ENCODE measurements around the gene ASGR2. TPM values are rescaled to one million over a fixed set of nuclear protein-coding genes. Genes with fewer than 3 reads are reported as not detected.
"Not testable (repeated sequence)": the region's sequence is repeated elsewhere in the genome, so short reads cannot be mapped to it uniquely, and the experiment has no call there.

ASGR2 gene
- total RNA-seq (2021) (0.13 to 0.30 TPM (median 0.14 TPM) in 3 replicates), Bru-seq, nascent RNA (not detected)
- long read RNA-seq, experiment 1 = 0 reads
- long read RNA-seq, experiment 2 = 0 reads
- long read RNA-seq, experiment 3 = 0 reads

DNA sequence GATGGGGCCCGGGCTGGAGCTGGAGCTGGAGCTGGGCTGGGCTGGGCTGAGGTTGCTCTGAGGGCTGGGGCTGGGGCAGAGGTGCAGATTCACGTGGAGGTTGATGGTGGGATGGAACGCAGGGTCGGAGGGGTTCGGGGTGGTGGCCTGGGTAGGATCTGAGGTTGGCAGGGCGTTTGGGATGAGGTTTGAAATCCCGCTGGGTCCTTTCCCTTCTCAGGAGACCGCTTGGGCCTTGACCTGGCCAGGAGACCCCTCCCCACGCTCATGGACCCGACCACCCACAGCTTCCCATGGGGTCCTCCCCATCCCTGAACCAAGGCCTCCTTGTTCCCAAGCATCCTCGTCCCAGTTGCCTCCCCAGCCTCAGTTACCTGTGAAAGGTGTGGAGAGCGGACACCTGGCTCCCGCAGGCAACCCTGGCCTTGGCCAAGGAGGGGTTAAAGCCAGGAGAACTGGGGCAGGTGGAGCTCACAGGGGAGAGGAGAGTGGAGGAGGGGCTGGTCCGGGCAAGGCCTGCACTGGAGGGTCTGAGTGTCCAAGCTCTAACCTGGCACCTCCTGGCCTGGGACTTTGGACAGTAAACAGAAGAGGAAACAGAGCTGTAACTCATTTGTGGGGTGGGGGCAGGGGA, at the start of gene ASGR2:
TSS of gene ASGR2 (minus strand) at position 582 of the 634 bp plus-strand sequence. CDS start 582 bp downstream, outside the sequence.
- peaks cover 28% of the 10 kb centered on the region for H3K4me1 Mint-ChIP-seq
- ChIA-PET POLR2A (interaction anchor here (0.5 kb wide), 1 partner anchor 16 kb away, joined by 3 read pairs; no protein-coding TSS in a partner anchor), CTCF (interaction anchor here (0.5 to 2.2 kb wide), 7 partner anchors 11 to 235 kb away, joined by 3 to 15 read pairs (median 3); no protein-coding TSS in a partner anchor)
- H3K27me3 Mint-ChIP-seq (ENCODE audit: low read depth) = peaks cover 3% of the 10 kb centered on the region
- no peak within 1 kb of the TSS for H3K4me3 Mint-ChIP-seq
- DNase-seq (ENCODE audit: low spot score) (no peak), ATAC-seq (peak; percentile 25; the same call in 1 of the 2 replicates)
- no peak for TF ChIP-seq NFYB (CRISPR knock-in tag; conservative IDR thresholded peaks at IDR 0.05; ENCODE audit: low read depth)
- no peak for TF ChIP-seq NR3C1 (CRISPR knock-in tag; conservative IDR thresholded peaks at IDR 0.05; ENCODE audit: low read depth)
- TF ChIP-seq, protein P1, sequence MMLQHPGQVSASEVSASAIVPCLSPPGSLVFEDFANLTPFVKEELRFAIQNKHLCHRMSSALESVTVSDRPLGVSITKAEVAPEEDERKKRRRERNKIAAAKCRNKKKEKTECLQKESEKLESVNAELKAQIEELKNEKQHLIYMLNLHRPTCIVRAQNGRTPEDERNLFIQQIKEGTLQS (CRISPR knock-in tag; conservative IDR thresholded peaks at IDR 0.05) = no peak
- peaks cover 5% of the 10 kb centered on the region for H3K9me3 Mint-ChIP-seq
- H3K27ac Mint-ChIP-seq = 0 out of 2 replicates have a peak within 1 kb of the TSS, but pooled peaks have one; percentile 30
- no peaks in the 10 kb centered on the region for H3K36me3 Mint-ChIP-seq

- H3K27ac Mint-ChIP-seq; H3K9me3 Mint-ChIP-seq; H3K36me3 Mint-ChIP-seq; ATAC-seq; DNase-seq (ENCODE audit: low spot score); POLR2A ChIA-PET; H3K4me3 Mint-ChIP-seq; H3K4me1 Mint-ChIP-seq; CTCF ChIA-PET: not testable (repeated sequence)
- peaks cover 27% of the 10 kb centered on the region for H3K27me3 Mint-ChIP-seq (ENCODE audit: low read depth)
These were observed 44.9 kb upstream of the ASGR2 start for GRCh38 chr17:7159571-7159970.

GRCh38 chr17:7158424-7158823, 43.8 kb upstream of the ASGR2 start:
- DNase-seq (ENCODE audit: low spot score); H3K36me3 Mint-ChIP-seq; ATAC-seq; POLR2A ChIA-PET; H3K27ac Mint-ChIP-seq; CTCF ChIA-PET; H3K4me3 Mint-ChIP-seq; H3K4me1 Mint-ChIP-seq; H3K9me3 Mint-ChIP-seq: not testable (repeated sequence)
- peaks cover 31% of the 10 kb centered on the region for H3K27me3 Mint-ChIP-seq (ENCODE audit: low read depth)

DNA sequence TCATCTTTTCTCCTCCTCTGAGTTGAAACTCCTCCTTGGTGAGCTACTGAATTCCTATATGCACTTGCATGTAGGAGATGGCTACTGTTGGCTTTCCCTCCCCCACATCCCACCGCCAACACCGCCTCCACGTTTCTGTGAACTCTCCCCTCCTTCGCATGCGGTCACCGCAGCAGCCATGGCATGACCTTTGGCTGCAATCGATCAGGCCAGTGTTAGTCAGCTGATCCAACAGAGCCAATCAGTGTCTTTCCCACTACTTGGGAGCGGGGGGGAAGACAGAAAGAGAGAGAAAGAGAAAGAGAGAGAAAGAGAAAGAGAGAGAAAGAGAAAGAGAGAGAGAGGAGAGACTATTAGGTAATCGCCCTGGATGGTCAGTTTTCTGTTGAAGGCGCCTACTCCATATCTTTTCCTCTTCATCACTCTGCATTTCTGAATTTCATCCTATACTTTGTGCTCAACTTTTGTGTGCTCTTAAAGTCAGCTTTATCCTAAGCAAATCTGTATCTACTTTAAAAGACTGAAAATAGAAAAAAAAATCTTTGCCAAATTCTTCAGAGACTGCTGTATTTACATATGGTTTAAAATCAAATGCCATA, 41.8 kb upstream of the ASGR2 start:
- no peak overlapping the region for H3K4me3 Mint-ChIP-seq
- ChIA-PET POLR2A (interaction anchor here (0.6 kb wide), 1 partner anchor 391 kb away, joined by 3 read pairs; no protein-coding TSS in a partner anchor), CTCF (interaction anchor here (0.9 to 1.2 kb wide), 2 partner anchors 8 to 104 kb away, joined by 3 to 4 read pairs; no protein-coding TSS in a partner anchor)
- H3K27ac Mint-ChIP-seq = no peak overlapping the region
- DNase-seq (ENCODE audit: low spot score) (no peak), ATAC-seq (no peak)
- no peaks in the 10 kb centered on the region for H3K36me3 Mint-ChIP-seq
- H3K9me3 Mint-ChIP-seq = peaks cover 6% of the 10 kb centered on the region; the same call in 1 of the 2 replicates
- H3K27me3 Mint-ChIP-seq (ENCODE audit: low read depth) = peaks cover 34% of the 10 kb centered on the region
- H3K4me1 Mint-ChIP-seq = no peaks in the 10 kb centered on the region; the same call in 1 of the 2 replicates
- TF ChIP-seq AR (CRISPR knock-in tag; IDR thresholded peaks at IDR 0.05) (no peak), NFATC4 (CRISPR knock-in tag; IDR thresholded peaks at IDR 0.05) (no peak), TP53 (CRISPR knock-in tag; IDR thresholded peaks at IDR 0.05) (no peak), NFYB (CRISPR knock-in tag; conservative IDR thresholded peaks at IDR 0.05; ENCODE audit: low read depth) (peak; percentile 58), ZNF425 (CRISPR knock-in tag; conservative IDR thresholded peaks at IDR 0.05) (no peak), RELA (CRISPR knock-in tag; IDR thresholded peaks at IDR 0.05; ENCODE audit: borderline replicate concordance) (no peak), SMAD4 (CRISPR knock-in tag; IDR thresholded peaks at IDR 0.05) (no peak), GABPB1 (CRISPR knock-in tag; IDR thresholded peaks at IDR 0.05) (peak; percentile 74), CREM (CRISPR knock-in tag; IDR thresholded peaks at IDR 0.05) (no peak), ATF1 (CRISPR knock-in tag; IDR thresholded peaks at IDR 0.05) (no peak)
- TF ChIP-seq, protein P2, sequence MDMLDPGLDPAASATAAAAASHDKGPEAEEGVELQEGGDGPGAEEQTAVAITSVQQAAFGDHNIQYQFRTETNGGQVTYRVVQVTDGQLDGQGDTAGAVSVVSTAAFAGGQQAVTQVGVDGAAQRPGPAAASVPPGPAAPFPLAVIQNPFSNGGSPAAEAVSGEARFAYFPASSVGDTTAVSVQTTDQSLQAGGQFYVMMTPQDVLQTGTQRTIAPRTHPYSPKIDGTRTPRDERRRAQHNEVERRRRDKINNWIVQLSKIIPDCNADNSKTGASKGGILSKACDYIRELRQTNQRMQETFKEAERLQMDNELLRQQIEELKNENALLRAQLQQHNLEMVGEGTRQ (CRISPR knock-in tag; IDR thresholded peaks at IDR 0.05) = peak; percentile 77
- TF ChIP-seq, protein P3, sequence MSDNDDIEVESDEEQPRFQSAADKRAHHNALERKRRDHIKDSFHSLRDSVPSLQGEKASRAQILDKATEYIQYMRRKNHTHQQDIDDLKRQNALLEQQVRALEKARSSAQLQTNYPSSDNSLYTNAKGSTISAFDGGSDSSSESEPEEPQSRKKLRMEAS (CRISPR knock-in tag; IDR thresholded peaks at IDR 0.05) = 0 out of 2 replicates have a peak, but pooled peaks have one; percentile 40
- TF ChIP-seq, protein P4, sequence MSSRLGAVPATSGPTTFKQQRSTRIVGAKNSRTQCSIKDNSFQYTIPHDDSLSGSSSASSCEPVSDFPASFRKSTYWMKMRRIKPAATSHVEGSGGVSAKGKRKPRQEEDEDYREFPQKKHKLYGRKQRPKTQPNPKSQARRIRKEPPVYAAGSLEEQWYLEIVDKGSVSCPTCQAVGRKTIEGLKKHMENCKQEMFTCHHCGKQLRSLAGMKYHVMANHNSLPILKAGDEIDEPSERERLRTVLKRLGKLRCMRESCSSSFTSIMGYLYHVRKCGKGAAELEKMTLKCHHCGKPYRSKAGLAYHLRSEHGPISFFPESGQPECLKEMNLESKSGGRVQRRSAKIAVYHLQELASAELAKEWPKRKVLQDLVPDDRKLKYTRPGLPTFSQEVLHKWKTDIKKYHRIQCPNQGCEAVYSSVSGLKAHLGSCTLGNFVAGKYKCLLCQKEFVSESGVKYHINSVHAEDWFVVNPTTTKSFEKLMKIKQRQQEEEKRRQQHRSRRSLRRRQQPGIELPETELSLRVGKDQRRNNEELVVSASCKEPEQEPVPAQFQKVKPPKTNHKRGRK (CRISPR knock-in tag; IDR thresholded peaks at IDR 0.05; ENCODE audit: borderline replicate concordance) = no peak
- TF ChIP-seq, protein P5, sequence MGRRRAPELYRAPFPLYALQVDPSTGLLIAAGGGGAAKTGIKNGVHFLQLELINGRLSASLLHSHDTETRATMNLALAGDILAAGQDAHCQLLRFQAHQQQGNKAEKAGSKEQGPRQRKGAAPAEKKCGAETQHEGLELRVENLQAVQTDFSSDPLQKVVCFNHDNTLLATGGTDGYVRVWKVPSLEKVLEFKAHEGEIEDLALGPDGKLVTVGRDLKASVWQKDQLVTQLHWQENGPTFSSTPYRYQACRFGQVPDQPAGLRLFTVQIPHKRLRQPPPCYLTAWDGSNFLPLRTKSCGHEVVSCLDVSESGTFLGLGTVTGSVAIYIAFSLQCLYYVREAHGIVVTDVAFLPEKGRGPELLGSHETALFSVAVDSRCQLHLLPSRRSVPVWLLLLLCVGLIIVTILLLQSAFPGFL (CRISPR knock-in tag; IDR thresholded peaks at IDR 0.05; ENCODE audit: borderline replicate concordance) = peak; percentile 68; the same call in 1 of the 2 replicates

Measured in WTC11 (cell line).